HepG2 (cell line): Measurements from ENCODE around the gene FGF14. TPM values are rescaled to one million over a fixed set of nuclear protein-coding genes. Genes with fewer than 3 reads are reported as not detected.

Source experiments
- ATAC-seq: fragments of 200-7000 bp; cut with Tn5 transposase; 3 replicates; pipeline ENCODE4 v1.9.1; 2020; ENCODE audit warnings: mild to moderate bottlenecking, moderate library complexity
- BruUV-seq: library from RNA; stranded (reverse); fragments of 400-500 nt; replicated peaks from 2 replicates; lab custom pipeline; 2021; lab: Mats Ljungman, UMichigan
- CTCF ChIA-PET: fragments of 300-600 bp; formaldehyde crosslinking; extraction: SDS; loops from one replicate; lab custom pipeline; 2021; ENCODE audit warnings: low total read pairs, inconsistent platforms, low intra/inter-chr PET ratio; lab: Yijun Ruan, JAX
- POLR2A ChIA-PET: fragments of 350-600 bp; sonication (Branson Sonifier 250); formaldehyde crosslinking; loops from one replicate; lab custom pipeline; 2020; ENCODE audit warnings: antibody characterized with exemption, inconsistent platforms; lab: Yijun Ruan, JAX
- DNase-seq: peaks from one replicate; pipeline ENCODE4 v3.0.0-alpha.2; 2015; ENCODE audit warnings: low spot score
- FAIRE-seq: peaks from 3 replicates; lab custom pipeline; 2011; peaks lifted over from hg19 to GRCh38; lab: Jason Lieb, UNC
- H2AFZ ChIP-seq: one replicate; pipeline ENCODE4 v1.6.1; 2011; ENCODE audit warnings: low read length, inconsistent platforms
- H3K27ac ChIP-seq: fragments of 300-600 bp; 3 replicates; pipeline ENCODE4 v1.8.0; 2011; ENCODE audit warnings: mixed run types, mild to moderate bottlenecking, mixed read lengths, low read length, inconsistent platforms; ENCODE audit not compliant: insufficient read depth; ENCODE audit errors: extremely low read length
- H3K27me3 ChIP-seq, 2 experiments: fragments of 200-600 bp in 1 of 2; 2 replicates in 1 of 2; 3 replicates in 1 of 2; pipeline versions ENCODE4 v1.6.0 to v1.8.0; 2011; ENCODE audit warnings: low read length in 2 of 2, mild to moderate bottlenecking in 2 of 2, moderate library complexity in 2 of 2, inconsistent platforms in 1 of 2; ENCODE audit not compliant: insufficient read depth in 2 of 2, control insufficient read depth in 1 of 2
- H3K36me3 ChIP-seq, 2 experiments: fragments of 200-600 bp in 1 of 2; replicated peaks in 1 of 2; 2 replicates in 1 of 2; 3 replicates in 1 of 2; pipeline versions ENCODE4 v1.5.1 to v1.8.0; 2011; ENCODE audit warnings: low read length in 2 of 2, inconsistent platforms in 1 of 2; ENCODE audit not compliant: insufficient read depth in 2 of 2, control insufficient read depth in 1 of 2
- H3K4me1 ChIP-seq: 2 replicates; pipeline ENCODE4 v1.5.1; 2012; ENCODE audit warnings: low read length, inconsistent platforms; ENCODE audit not compliant: insufficient read depth
- H3K4me2 ChIP-seq: 2 replicates; pipeline ENCODE4 v1.6.0; 2011; ENCODE audit warnings: low read depth, low read length, inconsistent platforms
- H3K4me3 ChIP-seq, 3 experiments: fragments of 200-600 bp in 1 of 3; sonication (generic), shearing (Covaris generic) in 1 of 3; replicated peaks in 1 of 3; 2 replicates each; pipeline ENCODE4 v1.5.1; 2011 to 2016; ENCODE audit warnings: low read length in 3 of 3, inconsistent platforms in 2 of 3, low read depth in 2 of 3, mild to moderate bottlenecking in 2 of 3, control low read depth in 1 of 3, mixed read lengths in 1 of 3; ENCODE audit not compliant: insufficient read depth in 1 of 3
- H3K79me2 ChIP-seq: one replicate; pipeline ENCODE4 v1.6.1; 2011; ENCODE audit warnings: low read length, inconsistent platforms; ENCODE audit not compliant: insufficient read depth
- H3K9ac ChIP-seq: 2 replicates; pipeline ENCODE4 v1.6.0; 2011; ENCODE audit warnings: mild to moderate bottlenecking, low read depth, low read length, inconsistent platforms; ENCODE audit not compliant: insufficient read depth
- H3K9me3 ChIP-seq: 2 replicates; pipeline ENCODE4 v1.5.1; 2012; ENCODE audit warnings: mild to moderate bottlenecking, low read length
- H4K20me1 ChIP-seq: 2 replicates; pipeline ENCODE4 v1.6.0; 2011; ENCODE audit warnings: inconsistent platforms, mild to moderate bottlenecking, low read length, moderate library complexity; ENCODE audit not compliant: insufficient read depth
- ARID3A ChIP-seq: IDR thresholded peaks from 2 replicates; pipeline ENCODE4 v1.6.1; 2012; ENCODE audit warnings: low read depth, low read length, improper control_type of control experiment
- CTCF ChIP-seq: sonication (generic); formaldehyde crosslinking; IDR thresholded peaks from 2 replicates; pipeline ENCODE4 v1.5.0; 2020; ENCODE audit warnings: mild to moderate bottlenecking, missing genetic modification reagents, moderate library complexity
- ETS1 ChIP-seq: sonication (generic); formaldehyde crosslinking; IDR thresholded peaks from 2 replicates; pipeline ENCODE4 v1.4.0; 2020; ENCODE audit warnings: missing genetic modification reagents
- GATAD2A ChIP-seq: IDR thresholded peaks from 2 replicates; pipeline ENCODE4 v1.6.1; 2016
- MED1 ChIP-seq: sonication (generic); formaldehyde crosslinking; IDR thresholded peaks from 2 replicates; pipeline ENCODE4 v1.4.0; 2020; ENCODE audit warnings: missing genetic modification reagents
- NCOA2 ChIP-seq: sonication (generic); formaldehyde crosslinking; IDR thresholded peaks from 2 replicates; pipeline ENCODE4 v1.8.0; 2022; ENCODE audit warnings: inconsistent platforms
- NPAS2 ChIP-seq: sonication (generic); formaldehyde crosslinking; IDR thresholded peaks from 2 replicates; pipeline ENCODE4 v1.8.0; 2022; ENCODE audit warnings: mild to moderate bottlenecking, missing genetic modification reagents, borderline replicate concordance
- PATZ1 ChIP-seq: sonication (generic); formaldehyde crosslinking; IDR thresholded peaks from 2 replicates; pipeline ENCODE4 v1.4.0; 2020; ENCODE audit warnings: missing genetic modification reagents
- PBX3 ChIP-seq: sonication (generic); formaldehyde crosslinking; IDR thresholded peaks from 2 replicates; pipeline ENCODE4 v1.8.1; 2023; ENCODE audit warnings: missing genetic modification reagents, inconsistent platforms, borderline replicate concordance
- PHF21A ChIP-seq: sonication (generic); formaldehyde crosslinking; IDR thresholded peaks from 2 replicates; pipeline ENCODE4 v1.5.0; 2020; ENCODE audit warnings: mild to moderate bottlenecking, missing genetic modification reagents
- THAP9 ChIP-seq: sonication (generic); formaldehyde crosslinking; IDR thresholded peaks from 2 replicates; pipeline ENCODE4; 2020; ENCODE audit warnings: missing genetic modification reagents, mild to moderate bottlenecking, borderline replicate concordance
- ZNF180 ChIP-seq: sonication (generic); formaldehyde crosslinking; IDR thresholded peaks from 2 replicates; pipeline ENCODE4 v1.4.0; 2020; ENCODE audit warnings: low read depth, missing genetic modification reagents, borderline replicate concordance
- WGBS: methylation state at CpG from one replicate; pipeline ENCODE4 v1.1.6; 2017; ENCODE audit warnings: low lambda C conversion rate; 5-methylcytosine and 5-hydroxymethylcytosine counted together
- in situ Hi-C: cut with HindIII; loops from 2 replicates; pipeline ENCODE4 v1.10.0; 2017; ENCODE audit warnings: low pct_unique_long_range_greater_than_20kb; ENCODE audit not compliant: extremely low pct_ligation_motif_present
- intact Hi-C: fragments of 100-400 bp; cut with micrococcal nuclease; formaldehyde crosslinking; loops from one replicate; pipeline ENCODE4 v1.10.0; 2022; ENCODE audit not compliant: unreplicated experiment
- polyA plus RNA-seq, 8 experiments: library from polyadenylated mRNA; depleted of rRNA in 3 of 8; stranded (reverse) in 7 of 8; unstranded in 1 of 8; fragments of >200 nt; fragmentation: Illumina TruSeq in 4 of 8; extraction: Trizol in 4 of 8; gene quantifications; 2 replicates each; pipeline versions ENCODE4 v1.2.1 to v1.2.3, GENCODE V29; 2011 to 2016; ENCODE audit warnings: low read depth in 4 of 8, missing spikeins in 1 of 8, mixed read lengths in 1 of 8; ENCODE audit not compliant: insufficient read depth in 1 of 8
- total RNA-seq, 5 experiments: library from RNA; depleted of rRNA; stranded (reverse); fragments of >200 nt; fragmentation: Illumina TruSeq; extraction: Trizol; gene quantifications; 2 replicates each; pipeline ENCODE4 v1.2.3, GENCODE V29; 2016; ENCODE audit warnings: low read depth in 1 of 5

The FGF14 gene
- total and polyA plus RNA-seq, 2 of the 13 experiments (the other 11 are each of a cell fraction or from before 2014, with no cell fraction given): not detected

- no peaks in the 10 kb centered on the region for H3K79me2 ChIP-seq
- WGBS: 5% methylated on average over 1 of the region's 1 CpG
- POLR2A ChIA-PET: no interaction called here
- no peak overlapping the region for H3K27ac ChIP-seq
- in situ Hi-C loops (no loop called here), intact Hi-C loops (loop anchor here (5.0 kb wide), 1 partner anchor 615 kb away; no protein-coding TSS in a partner anchor)
- H3K4me2 ChIP-seq: no peak overlapping the region
- H3K27me3 ChIP-seq: no peaks in the 10 kb centered on the region
- H3K4me1 ChIP-seq: no peaks in the 10 kb centered on the region
- no peak overlapping the region for H3K9ac ChIP-seq
- CTCF ChIA-PET: interaction anchor here (0.9 to 1.6 kb wide), 2 partner anchors 156 to 905 kb away, joined by 4 to 5 read pairs; no protein-coding TSS in a partner anchor
- ATAC-seq (peak; percentile 73), DNase-seq (peak; percentile 7), FAIRE-seq (no peak)
- H2AFZ ChIP-seq: no peak overlapping the region
- no peaks in the 10 kb centered on the region for H3K9me3 ChIP-seq
- no peaks in the 10 kb centered on the region for H4K20me1 ChIP-seq
- H3K4me3 ChIP-seq: no peak overlapping the region
- no peaks in the 10 kb centered on the region for H3K36me3 ChIP-seq
- BruUV-seq: no TSS peak
- TF ChIP-seq NCOA2 (CRISPR knock-in tag) (no peak), PBX3 (CRISPR knock-in tag) (no peak), ZNF180 (CRISPR knock-in tag) (no peak), THAP9 (CRISPR knock-in tag) (no peak), MED1 (CRISPR knock-in tag) (no peak), PATZ1 (no peak), CTCF (CRISPR knock-in tag) (peak; percentile 58), ARID3A (no peak), ETS1 (CRISPR knock-in tag) (no peak), GATAD2A (CRISPR knock-in tag) (no peak), NPAS2 (CRISPR knock-in tag) (no peak), PHF21A (CRISPR knock-in tag) (no peak)
Measured at GRCh38 chr13:101942038-101942437, 459.8 kb downstream of the FGF14 start.
